HUDEP-2 (cell line): ENCODE data around the gene PPL.

Source experiments
- DNase-seq, 76 experiments: peaks; one replicate each; lab custom pipeline; 2025; ENCODE audit not compliant: unreplicated experiment in 76 of 76; lab: John Stamatoyannopoulos, UW

PPL gene

DNA sequence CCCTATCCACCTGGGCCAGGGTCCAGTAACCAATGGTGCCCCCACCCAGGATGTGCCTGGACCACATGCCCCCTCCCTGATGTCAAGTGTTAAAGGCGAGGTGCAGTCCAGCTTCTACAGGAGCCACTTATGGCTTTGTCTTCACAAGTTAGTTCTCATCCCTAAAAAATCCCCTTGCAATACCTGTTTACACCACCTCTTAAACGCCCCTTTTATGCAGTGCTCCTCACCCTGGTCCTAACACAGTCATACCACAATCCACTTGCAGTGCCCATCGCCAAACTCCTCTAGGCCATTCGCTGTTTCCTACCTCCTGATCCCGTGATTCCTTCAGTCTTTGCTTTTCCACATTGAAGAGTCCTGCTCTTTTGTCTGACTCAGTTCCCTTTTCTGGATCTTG lies 97.0 kb downstream of the PPL start:
- DNase-seq, result no peak

DNA sequence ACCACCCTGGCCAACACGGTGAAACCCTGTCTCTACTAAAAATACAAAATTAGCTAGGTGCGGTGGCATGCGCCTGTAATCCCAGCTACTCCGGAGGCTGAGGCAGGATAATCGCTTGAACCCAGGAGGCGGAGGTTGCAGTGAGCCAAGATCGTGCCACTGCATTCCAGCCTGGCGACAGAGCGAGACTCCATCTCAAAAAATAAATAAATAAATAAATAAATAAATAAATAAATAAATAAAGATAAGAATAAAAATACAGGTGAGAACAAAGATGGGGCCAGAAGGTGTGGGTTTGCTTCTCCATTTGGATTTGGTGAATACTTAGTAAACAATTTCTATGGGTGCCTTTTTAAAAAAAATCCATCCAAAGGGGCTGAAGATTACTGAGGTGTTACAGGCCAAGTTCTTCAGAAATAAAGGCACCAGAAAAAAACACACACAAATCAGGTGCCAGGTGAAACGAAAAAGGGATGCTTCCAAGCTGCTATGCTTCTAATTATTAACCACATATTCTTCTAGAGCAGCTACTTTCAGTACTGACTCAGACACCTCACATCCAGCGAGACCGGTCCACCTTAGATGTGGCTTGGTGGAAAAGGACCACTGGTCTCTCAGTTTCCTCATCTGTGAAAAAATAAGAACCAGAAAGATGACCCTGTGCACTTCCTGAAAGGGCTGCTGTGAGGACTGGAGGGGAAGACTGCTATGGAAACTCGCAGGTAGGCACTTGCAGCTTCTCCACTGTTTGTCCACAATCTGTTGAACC lies 99.0 kb downstream of the PPL start:
- DNase-seq, result no peak

DNA sequence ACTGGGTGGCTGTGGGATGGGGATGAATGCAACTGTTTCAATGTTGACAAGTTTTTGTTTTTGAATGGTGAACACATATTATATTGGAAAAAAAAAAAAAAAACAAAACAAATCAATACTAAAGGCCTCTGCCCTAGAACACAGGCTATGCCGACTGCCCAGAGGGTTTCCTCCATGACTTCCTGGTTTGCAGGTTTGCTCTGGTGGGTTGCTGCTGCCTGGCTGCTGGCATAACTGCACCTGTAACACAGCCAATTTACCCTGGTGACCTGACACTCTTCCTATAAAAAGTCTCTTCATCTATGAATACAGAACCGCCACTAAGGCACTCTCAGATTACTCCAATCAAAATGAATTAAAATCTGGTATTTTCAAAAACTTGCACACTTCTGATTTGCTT lies 100.2 kb downstream of the PPL start:
- DNase-seq, result no peak

DNA sequence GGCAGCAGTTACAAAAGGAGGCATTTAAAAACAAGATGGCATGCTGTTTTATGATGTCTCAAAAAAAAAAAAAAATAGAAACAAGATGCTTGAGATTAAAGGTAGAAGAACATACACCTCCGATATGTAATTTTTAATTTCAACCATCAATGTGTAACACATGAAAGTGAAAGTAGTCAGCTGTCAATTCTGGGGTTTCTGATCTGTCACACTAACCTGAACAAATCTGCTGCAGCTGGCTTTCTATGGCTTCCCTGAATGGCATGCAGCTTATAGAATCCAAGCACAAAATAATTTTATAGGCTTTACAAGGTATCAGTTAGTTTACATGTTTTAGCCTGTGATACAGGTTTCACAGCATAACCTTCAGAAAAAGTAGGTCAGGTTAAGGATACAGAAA lies 103.4 kb downstream of the PPL start:
- no peak for DNase-seq

DNA sequence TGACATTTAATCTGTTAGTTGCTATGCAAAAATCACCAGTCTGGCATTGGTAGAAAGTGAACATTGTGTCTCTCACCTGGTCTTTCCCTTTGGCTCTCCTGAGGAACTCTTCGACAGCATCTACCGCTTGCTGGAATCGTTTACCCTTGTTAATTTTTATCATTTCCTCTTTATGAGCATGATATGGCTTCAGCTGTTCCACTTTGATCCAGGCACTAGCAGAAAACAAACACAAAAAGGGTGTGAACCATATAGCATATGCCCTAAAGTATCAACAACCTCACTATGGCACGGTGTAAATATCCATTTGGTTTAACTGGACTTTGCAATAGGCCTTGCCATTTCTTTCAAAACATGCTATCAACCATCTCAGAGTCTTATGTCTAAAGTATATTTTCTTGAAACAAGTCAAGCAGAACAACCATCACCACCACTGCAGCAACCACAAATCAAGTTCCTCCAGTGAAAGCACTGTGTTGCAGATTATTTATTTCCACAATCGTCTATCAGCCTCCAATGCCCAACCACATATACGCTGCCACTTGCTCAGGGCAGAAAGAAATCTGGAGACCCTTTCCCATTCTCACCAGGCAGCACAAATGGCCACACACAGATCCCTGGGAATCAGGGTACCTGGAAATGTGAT lies 104.1 kb downstream of the PPL start:
- DNase-seq, result no peak
